HK-2 (cell line): ENCODE measurements around the gene PPP2R5A.
"Not testable (repeated sequence)": the region's sequence is repeated elsewhere in the genome, so short reads cannot be mapped to it uniquely, and the experiment has no call there.

Experiments used
- DNase-seq: peaks from one replicate; pipeline ENCODE4 v3.0.0-alpha.2; 2018; ENCODE audit not compliant: unreplicated experiment

The PPP2R5A gene

GRCh38 chr1:212267460-212267859 lies 17.8 kb upstream of the PPP2R5A start:
- no peak for DNase-seq

- DNase-seq = no peak
Observed at GRCh38 chr1:212269306-212269705, 15.9 kb upstream of the PPP2R5A start.

GRCh38 chr1:212270564-212270963 lies 14.6 kb upstream of the PPP2R5A start:
- DNase-seq = no peak

- DNase-seq = no peak
Observed at GRCh38 chr1:212271234-212271633, 14.0 kb upstream of the PPP2R5A start.

GRCh38 chr1:212271823-212272485 lies 13.3 kb upstream of the PPP2R5A start:
- DNase-seq = no peak

GRCh38 chr1:212281590-212281989 lies 3.6 kb upstream of the PPP2R5A start:
- DNase-seq = no peak

- no peak for DNase-seq
Observed at GRCh38 chr1:212283741-212284140, 1.5 kb upstream of the PPP2R5A start.

GRCh38 chr1:212284332-212284743 lies 872 bp upstream of the PPP2R5A start:
- DNase-seq = no peak

GRCh38 chr1:212285685-212286555 lies 710 bp downstream of the PPP2R5A start:
- DNase-seq = peak; percentile 76

GRCh38 chr1:212286556-212287131 lies 1.4 kb downstream of the PPP2R5A start:
- no peak for DNase-seq

- DNase-seq = no peak
Observed at GRCh38 chr1:212287261-212287895, 2.2 kb downstream of the PPP2R5A start.

- DNase-seq = not testable (repeated sequence)
Observed at GRCh38 chr1:212287995-212288394, 2.8 kb downstream of the PPP2R5A start.

GRCh38 chr1:212288615-212289014 lies 3.4 kb downstream of the PPP2R5A start:
- no peak for DNase-seq

GRCh38 chr1:212289262-212290077 lies 4.3 kb downstream of the PPP2R5A start:
- DNase-seq = no peak

- DNase-seq = no peak
Observed at GRCh38 chr1:212290608-212291007, 5.4 kb downstream of the PPP2R5A start.

GRCh38 chr1:212291505-212292134 lies 6.4 kb downstream of the PPP2R5A start:
- no peak for DNase-seq

GRCh38 chr1:212292250-212293105 lies 7.3 kb downstream of the PPP2R5A start:
- DNase-seq = no peak

- no peak for DNase-seq
Observed at GRCh38 chr1:212293579-212293978, 8.4 kb downstream of the PPP2R5A start.

- no peak for DNase-seq
Observed at GRCh38 chr1:212294983-212295382, 9.8 kb downstream of the PPP2R5A start.

- no peak for DNase-seq
Observed at GRCh38 chr1:212295579-212295978, 10.4 kb downstream of the PPP2R5A start.
